Measurements from ENCODE around the gene CDCA7L. TPM values are rescaled to one million over a fixed set of nuclear protein-coding genes. Genes with fewer than 3 reads are reported as not detected.

The CDCA7L gene
- total and polyA plus RNA-seq, 4 donors, result 9.8 to 51.1 (median 21.5) TPM

DNA sequence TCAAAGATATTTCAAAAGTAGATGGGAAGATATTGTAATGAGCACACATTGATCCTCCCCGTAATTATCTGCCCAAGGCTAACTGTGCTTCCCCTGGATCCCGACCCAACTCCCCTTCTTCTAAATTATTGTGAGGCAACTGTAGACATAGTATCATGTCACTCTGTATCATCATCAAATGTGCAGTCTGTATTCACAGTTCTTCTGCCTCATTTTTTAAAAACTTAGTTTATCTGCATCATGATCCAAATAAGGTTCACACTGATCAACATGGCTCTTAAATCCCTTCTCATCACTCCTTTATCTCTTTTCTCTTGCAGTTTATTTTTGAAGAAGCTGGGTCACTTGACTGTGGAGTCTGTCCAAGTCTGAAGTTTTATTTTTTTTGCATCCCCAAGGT is 27.5 kb downstream of the CDCA7L start:
- no peak overlapping the region for H3K27ac ChIP-seq (ENCODE audit: low read depth in 1 of 2, low read length in 1 of 2)
- ATAC-seq (ENCODE audit: insufficient read depth, low FRiP score), result no peak
- TF ChIP-seq, protein P1, sequence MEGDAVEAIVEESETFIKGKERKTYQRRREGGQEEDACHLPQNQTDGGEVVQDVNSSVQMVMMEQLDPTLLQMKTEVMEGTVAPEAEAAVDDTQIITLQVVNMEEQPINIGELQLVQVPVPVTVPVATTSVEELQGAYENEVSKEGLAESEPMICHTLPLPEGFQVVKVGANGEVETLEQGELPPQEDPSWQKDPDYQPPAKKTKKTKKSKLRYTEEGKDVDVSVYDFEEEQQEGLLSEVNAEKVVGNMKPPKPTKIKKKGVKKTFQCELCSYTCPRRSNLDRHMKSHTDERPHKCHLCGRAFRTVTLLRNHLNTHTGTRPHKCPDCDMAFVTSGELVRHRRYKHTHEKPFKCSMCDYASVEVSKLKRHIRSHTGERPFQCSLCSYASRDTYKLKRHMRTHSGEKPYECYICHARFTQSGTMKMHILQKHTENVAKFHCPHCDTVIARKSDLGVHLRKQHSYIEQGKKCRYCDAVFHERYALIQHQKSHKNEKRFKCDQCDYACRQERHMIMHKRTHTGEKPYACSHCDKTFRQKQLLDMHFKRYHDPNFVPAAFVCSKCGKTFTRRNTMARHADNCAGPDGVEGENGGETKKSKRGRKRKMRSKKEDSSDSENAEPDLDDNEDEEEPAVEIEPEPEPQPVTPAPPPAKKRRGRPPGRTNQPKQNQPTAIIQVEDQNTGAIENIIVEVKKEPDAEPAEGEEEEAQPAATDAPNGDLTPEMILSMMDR (IDR thresholded peaks at IDR 0.05; ENCODE audit: control extremely low read depth, extremely low read depth), result no peak
- DNase-seq, result no peak
- peaks cover 0 to 19% (median 0%) of the 10 kb centered on the region in 5 donors for H3K4me1 ChIP-seq (ENCODE audit: control insufficient read depth in 5 of 5, insufficient read depth in 5 of 5, low read length in 5 of 5)
- H3K4me3 ChIP-seq, result no peak overlapping the region
- H3K36me3 ChIP-seq (ENCODE audit: control insufficient read depth in 4 of 4, insufficient read depth in 4 of 4, low read length in 4 of 4), result peaks cover 0 to 13% (median 8%) of the 10 kb centered on the region in 4 donors
- no peak overlapping the region for H3K9ac ChIP-seq (ENCODE audit: insufficient read depth in 1 of 2, low read length in 2 of 2)
- WGBS, 2 donors, result 94 to 95% methylated on average over 2 of the region's 2 CpGs
- no peaks in the 10 kb centered on the region for H3K9me3 ChIP-seq (ENCODE audit: control insufficient read depth in 4 of 4, insufficient read depth in 3 of 4, low read length in 3 of 4)
- no peaks in the 10 kb centered on the region for H3K27me3 ChIP-seq (ENCODE audit: control insufficient read depth in 3 of 3, insufficient read depth in 3 of 3, low read length in 2 of 3)

DNA sequence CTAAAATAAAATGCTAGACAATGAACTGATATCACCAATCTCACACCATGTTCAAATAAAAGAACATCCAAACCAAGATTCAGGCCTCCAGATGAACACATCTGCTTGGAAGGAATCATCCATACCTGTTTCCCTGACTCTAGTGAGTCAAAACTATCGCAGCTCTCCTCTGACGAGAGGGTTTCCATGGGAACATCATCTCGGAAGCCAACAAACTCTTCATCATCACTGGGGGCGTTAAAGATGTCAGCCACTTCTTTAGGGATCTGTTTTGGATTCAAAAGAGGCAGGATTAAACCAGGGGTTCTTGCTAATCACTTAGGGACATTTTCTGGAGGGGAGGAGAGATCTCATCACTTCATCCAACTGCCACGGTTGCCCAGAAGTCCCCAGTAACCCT is 29.1 kb downstream of the CDCA7L start:
- no peaks in the 10 kb centered on the region for H3K27me3 ChIP-seq (ENCODE audit: control insufficient read depth in 3 of 3, insufficient read depth in 3 of 3, low read length in 2 of 3)
- ATAC-seq (ENCODE audit: insufficient read depth, low FRiP score), result no peak
- TF ChIP-seq, protein P1 (IDR thresholded peaks at IDR 0.05; ENCODE audit: control extremely low read depth, extremely low read depth), result no peak
- H3K4me3 ChIP-seq, result no peak overlapping the region
- H3K9me3 ChIP-seq (ENCODE audit: control insufficient read depth in 4 of 4, insufficient read depth in 3 of 4, low read length in 3 of 4), result no peaks in the 10 kb centered on the region
- peaks cover 0 to 13% (median 8%) of the 10 kb centered on the region in 4 donors for H3K36me3 ChIP-seq (ENCODE audit: control insufficient read depth in 4 of 4, insufficient read depth in 4 of 4, low read length in 4 of 4)
- 90 to 94% methylated on average over 5 of the region's 5 CpGs for WGBS, 2 donors
- no peak overlapping the region for H3K27ac ChIP-seq (ENCODE audit: low read depth in 1 of 2, low read length in 1 of 2)
- no peak for DNase-seq
- no peak overlapping the region for H3K9ac ChIP-seq (ENCODE audit: insufficient read depth in 1 of 2, low read length in 2 of 2)
- peaks cover 0 to 14% (median 2%) of the 10 kb centered on the region in 5 donors for H3K4me1 ChIP-seq (ENCODE audit: control insufficient read depth in 5 of 5, insufficient read depth in 5 of 5, low read length in 5 of 5)

DNA sequence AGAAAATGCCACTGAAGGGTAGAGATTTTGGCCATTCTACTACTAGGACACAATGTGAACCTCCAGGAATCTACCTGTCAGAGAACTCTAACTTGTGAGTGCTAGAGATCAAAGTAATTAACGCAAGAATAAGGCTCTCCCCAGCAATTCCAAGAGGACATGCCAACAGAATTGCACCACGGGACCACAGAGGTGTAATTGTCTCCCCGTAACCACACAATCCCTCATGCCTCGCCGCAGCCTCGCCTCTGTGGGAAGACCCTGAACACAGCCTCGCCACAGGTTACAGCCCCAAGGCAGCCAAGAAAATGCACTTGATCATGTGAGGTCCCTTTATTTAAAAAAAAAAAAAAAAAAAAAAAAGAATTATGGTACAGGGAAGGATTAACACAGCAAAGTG is 29.5 kb downstream of the CDCA7L start:
- Histone ChIP-seq H3K36me3 (ENCODE audit: control insufficient read depth in 4 of 4, insufficient read depth in 4 of 4, low read length in 4 of 4) (peaks cover 0 to 13% (median 8%) of the 10 kb centered on the region in 4 donors), H3K27me3 (ENCODE audit: control insufficient read depth in 3 of 3, insufficient read depth in 3 of 3, low read length in 2 of 3) (no peaks in the 10 kb centered on the region), H3K27ac (ENCODE audit: low read depth in 1 of 2, low read length in 1 of 2) (no peak overlapping the region), H3K4me1 (ENCODE audit: control insufficient read depth in 5 of 5, insufficient read depth in 5 of 5, low read length in 5 of 5) (peaks cover 0 to 14% (median 2%) of the 10 kb centered on the region in 5 donors), H3K9ac (ENCODE audit: insufficient read depth in 1 of 2, low read length in 2 of 2) (no peak overlapping the region), H3K9me3 (ENCODE audit: control insufficient read depth in 4 of 4, insufficient read depth in 3 of 4, low read length in 3 of 4) (no peaks in the 10 kb centered on the region), H3K4me3 (no peak overlapping the region)
- no peak for ATAC-seq (ENCODE audit: insufficient read depth, low FRiP score)
- no peak for DNase-seq
- whole genome bisulfite sequencing, 2 donors, result 88 to 96% methylated on average over 7 of the region's 7 CpGs
- TF ChIP-seq, protein P1 (IDR thresholded peaks at IDR 0.05; ENCODE audit: control extremely low read depth, extremely low read depth), result no peak

DNA sequence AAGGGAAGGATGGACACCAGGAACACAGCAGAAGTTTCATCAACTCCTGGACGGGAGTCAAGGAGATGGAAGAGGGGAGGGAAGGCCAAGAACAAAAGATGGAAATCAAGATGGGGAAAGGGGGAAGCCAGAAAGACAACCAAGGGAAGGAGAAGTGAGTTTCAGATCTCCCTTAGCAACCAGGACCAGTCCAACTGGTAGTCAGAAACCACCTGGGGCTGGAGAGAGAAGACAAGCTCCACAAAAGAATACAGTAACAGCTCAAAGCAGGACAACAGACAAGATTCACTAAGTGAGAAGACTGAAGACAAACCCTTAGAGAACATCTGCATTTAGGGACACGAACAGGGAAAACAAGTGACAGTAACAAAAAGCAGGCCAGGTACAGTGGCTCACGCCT is 30.6 kb downstream of the CDCA7L start:
- ATAC-seq (ENCODE audit: insufficient read depth, low FRiP score) (no peak), DNase-seq (no peak)
- Histone ChIP-seq H3K4me3 (no peak overlapping the region), H3K9ac (ENCODE audit: insufficient read depth in 1 of 2, low read length in 2 of 2) (no peak overlapping the region), H3K36me3 (ENCODE audit: control insufficient read depth in 4 of 4, insufficient read depth in 4 of 4, low read length in 4 of 4) (peaks cover 0 to 13% (median 8%) of the 10 kb centered on the region in 4 donors), H3K27me3 (ENCODE audit: control insufficient read depth in 3 of 3, insufficient read depth in 3 of 3, low read length in 2 of 3) (no peaks in the 10 kb centered on the region), H3K9me3 (ENCODE audit: control insufficient read depth in 4 of 4, insufficient read depth in 3 of 4, low read length in 3 of 4) (no peaks in the 10 kb centered on the region), H3K27ac (ENCODE audit: low read depth in 1 of 2, low read length in 1 of 2) (no peak overlapping the region), H3K4me1 (ENCODE audit: control insufficient read depth in 5 of 5, insufficient read depth in 5 of 5, low read length in 5 of 5) (peaks cover 0 to 12% (median 2%) of the 10 kb centered on the region in 5 donors)
- TF ChIP-seq, protein P1 (IDR thresholded peaks at IDR 0.05; ENCODE audit: control extremely low read depth, extremely low read depth), result no peak
- 91 to 94% methylated on average over 3 of the region's 3 CpGs for WGBS, 2 donors
